HG02571 (cell line): ENCODE measurements around the gene CLDN24.

ENCODE experiments used
- ATAC-seq: cut with Tn5 transposase; IDR thresholded peaks from one replicate; pipeline ENCODE4 v1.9.1; 2021; ENCODE audit warnings: mild to moderate bottlenecking, moderate library complexity; ENCODE audit not compliant: unreplicated experiment

CLDN24 gene

DNA sequence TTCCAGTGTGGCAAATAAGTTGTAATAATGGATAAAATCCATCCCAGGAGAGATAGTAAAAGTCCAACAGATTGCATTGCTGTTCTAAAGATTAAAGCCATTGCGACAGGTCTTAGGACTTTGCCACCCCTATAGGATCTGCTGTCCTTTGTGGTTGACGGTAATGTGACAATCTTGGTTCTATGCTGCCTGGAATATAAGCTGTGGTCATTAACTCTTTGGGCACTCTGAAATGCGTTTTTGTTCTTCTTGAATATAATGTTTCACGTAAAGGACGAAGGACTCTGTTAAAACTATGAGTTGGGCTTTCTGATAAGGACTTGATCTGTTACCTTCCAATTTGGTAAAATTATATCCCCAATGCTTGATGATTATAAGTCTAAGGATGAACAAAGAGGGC is at the start of gene CLDN24:
TSS of gene CLDN24 (minus strand) at position 101 of the 400 bp plus-strand sequence. CDS start at position 101, 0 bp downstream.
- ATAC-seq, result no peak

DNA sequence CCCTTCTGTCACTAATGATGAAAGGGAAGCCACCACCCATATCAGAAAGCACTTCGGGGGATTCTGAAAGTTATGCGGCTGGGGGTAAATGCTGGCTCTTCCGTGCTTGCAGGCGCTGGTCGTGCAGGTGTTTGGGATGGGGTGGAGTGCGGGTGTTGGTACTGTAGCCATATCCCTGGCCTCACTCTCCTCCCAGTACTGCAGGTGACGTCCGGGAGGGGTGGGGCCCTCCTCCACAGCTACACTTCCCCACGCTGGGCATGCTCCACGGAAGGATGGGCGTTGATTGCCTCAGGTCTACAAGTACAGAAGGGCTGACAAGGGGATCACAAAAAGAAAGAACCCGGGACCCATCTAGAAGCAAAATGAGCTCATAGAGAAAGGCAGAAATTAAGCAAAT is 48.6 kb upstream of the CLDN24 start:
- ATAC-seq, result no peak

GRCh38 chr4:183369073-183369472 is 46.8 kb upstream of the CLDN24 start:
- no peak for ATAC-seq

DNA sequence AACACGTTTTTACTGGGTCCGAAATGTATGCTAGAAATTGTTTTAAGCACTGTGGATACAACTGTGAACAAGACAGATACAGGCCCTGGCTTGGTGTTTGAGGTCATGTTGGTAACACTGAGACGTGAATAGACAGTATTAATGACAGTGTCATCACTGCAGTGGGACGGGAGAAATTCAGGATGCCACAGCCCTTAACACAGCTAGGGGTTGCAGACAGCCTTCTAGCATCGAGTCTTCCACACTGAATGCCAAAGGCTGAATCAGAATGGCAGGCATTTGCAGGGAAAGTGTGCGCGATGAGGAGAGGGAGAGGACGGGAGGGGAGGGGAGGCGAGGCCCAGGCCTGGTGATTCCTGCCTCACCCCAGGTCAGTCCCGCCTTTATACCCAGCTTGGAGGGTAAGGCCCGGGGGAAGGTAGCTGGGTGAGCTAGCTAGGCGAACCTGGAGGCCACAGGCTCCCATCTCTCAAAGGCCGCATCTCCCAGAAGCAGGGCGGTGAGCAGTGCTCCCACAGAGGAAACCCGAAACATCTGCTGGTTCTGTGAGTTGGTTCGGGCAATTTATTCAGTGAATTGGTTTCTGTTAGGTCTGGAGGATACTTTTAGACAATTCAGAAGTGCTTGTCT is 44.1 kb upstream of the CLDN24 start:
- no peak for ATAC-seq

GRCh38 chr4:183364025-183364424 is 41.8 kb upstream of the CLDN24 start:
- no peak for ATAC-seq

GRCh38 chr4:183362916-183363542 is 40.8 kb upstream of the CLDN24 start:
- no peak for ATAC-seq

- no peak for ATAC-seq
Observed at GRCh38 chr4:183362036-183362435, 39.8 kb upstream of the CLDN24 start.

DNA sequence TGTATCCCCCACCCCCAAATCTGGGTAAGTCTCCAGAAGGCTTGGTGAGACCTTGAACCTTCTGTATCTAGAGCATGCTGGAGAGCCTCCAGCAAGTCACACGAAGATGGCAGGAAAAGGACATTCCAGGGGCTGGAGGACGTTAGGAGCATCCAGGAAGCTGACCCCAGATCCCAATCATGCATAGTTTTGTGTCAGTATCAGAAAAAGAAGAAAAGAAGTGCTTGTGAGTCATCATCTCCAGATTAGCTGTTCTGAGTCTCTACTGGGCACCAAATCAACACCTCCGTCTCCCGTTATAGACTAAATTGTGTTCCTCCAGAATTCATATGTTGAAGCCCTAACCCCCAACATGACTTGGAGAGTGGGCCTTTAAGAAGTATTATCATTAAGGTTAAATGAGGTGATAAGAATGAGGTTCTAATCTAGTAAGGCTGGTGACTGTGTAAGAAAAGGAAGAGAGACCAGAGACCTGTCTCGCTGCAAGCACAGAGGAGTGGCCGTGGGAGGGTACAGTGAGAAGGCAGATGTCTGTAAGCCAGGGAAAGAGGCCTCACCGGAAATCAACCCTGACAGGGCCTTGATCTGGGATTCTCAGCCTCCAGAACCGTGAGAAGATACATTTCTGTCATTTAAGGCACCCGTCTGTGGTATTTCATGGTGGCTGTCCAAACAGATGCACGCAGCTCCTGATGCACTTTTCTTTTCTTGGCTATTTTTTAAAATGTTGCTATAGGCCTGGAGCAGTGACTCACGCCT is 38.1 kb upstream of the CLDN24 start:
- ATAC-seq, result no peak

GRCh38 chr4:183358215-183358755 is 36.1 kb upstream of the CLDN24 start:
- ATAC-seq, result no peak

- no peak for ATAC-seq
Observed at GRCh38 chr4:183356931-183357675, 34.9 kb upstream of the CLDN24 start.

GRCh38 chr4:183356173-183356830 is 34.1 kb upstream of the CLDN24 start:
- ATAC-seq, result no peak

DNA sequence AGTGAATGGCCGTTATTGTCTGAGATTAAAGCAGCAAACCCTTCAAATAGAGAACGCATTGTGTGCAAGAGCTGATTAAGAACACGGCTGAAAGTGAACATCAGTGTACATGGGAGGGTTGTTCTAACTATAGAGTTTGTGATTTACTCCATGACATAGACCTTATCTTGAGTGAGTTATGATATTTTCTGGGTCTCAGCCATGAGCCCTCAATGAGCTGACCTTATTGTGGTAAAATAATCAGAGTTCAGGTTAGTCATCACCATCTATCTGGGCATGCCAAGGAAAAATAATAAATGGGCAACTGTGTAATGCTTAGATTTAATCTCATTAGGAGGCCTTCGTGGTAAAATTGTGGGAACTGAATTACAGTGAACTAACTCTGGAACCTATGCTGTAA is 33.2 kb upstream of the CLDN24 start:
- ATAC-seq, result no peak

- ATAC-seq, result no peak
Observed at GRCh38 chr4:183354219-183354618, 32.0 kb upstream of the CLDN24 start.

GRCh38 chr4:183353557-183353956 is 31.3 kb upstream of the CLDN24 start:
- no peak for ATAC-seq

- ATAC-seq, result no peak
Observed at GRCh38 chr4:183352546-183352945, 30.3 kb upstream of the CLDN24 start.

- no peak for ATAC-seq
Observed at GRCh38 chr4:183350317-183351071, 28.3 kb upstream of the CLDN24 start.

- ATAC-seq, result no peak
Observed at GRCh38 chr4:183349673-183350072, 27.4 kb upstream of the CLDN24 start.

DNA sequence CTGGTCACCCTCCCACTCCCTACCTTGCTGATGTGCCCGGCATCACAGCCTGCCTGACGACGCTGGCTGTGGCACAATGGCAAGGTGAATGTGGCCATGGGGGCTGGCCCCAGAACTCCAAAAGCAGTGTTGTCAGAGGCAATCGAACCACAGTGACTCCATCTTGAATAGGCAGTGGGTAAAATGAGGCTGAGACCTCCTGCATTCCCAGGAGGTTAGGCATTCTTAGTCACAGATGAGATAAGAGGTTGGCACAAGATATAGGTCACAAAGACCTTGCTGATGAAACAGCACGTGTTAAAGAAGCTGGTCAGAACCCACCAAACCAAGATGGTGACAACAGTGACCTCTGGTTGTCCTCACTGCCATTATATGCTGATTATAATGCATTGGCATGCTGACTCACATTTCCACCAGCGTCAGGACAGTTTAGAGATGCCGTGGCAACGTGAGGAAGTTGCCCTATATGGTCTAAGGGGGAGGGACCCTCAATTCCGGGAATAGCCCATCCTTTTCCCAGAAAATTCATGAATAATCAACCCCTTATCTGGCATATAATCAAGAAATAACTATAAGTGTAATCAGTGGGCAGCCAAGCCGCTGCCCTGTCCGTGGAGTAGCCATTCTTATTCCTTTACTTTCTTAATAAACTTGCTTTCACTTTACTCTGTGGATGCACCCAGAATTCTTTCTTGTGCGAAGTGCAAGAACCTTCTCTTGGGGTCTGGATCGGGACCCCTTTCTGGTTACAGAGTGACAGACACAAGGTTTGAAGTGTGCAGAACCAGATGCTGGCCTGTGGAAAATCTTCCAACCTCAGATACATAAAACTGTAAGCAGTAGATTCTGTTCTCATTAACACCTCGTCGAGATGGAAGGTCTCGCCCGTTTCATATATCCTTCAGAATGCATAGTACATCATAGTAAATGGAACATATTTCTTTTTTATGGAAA is 26.8 kb upstream of the CLDN24 start:
- no peak for ATAC-seq

DNA sequence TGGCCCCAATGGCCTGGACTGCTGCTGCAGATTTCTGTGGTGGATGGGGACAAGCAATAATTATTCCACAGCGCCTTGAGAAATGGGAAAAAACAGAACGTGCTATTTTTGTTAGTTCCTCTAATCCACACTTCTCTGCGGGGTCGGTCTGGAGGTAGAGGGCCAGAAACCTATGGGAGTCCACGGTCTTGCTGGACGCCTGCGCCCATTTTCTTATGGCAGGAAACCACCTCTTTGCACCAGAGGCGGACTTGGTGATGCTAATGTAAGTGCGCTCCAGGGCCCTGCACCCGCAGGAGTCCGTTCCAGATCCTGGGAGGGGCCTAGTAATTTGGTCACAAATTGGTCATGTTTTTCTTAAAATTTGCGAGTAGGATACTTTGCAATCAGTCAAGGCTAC is 25.9 kb upstream of the CLDN24 start:
- ATAC-seq, result no peak
